ENCODE results near the gene C6orf62. TPM values are rescaled to one million over a fixed set of nuclear protein-coding genes. Genes with fewer than 3 reads are reported as not detected.
A peak's percentile ranks its signal among the peaks of the same experiment; 100 is the strongest.

Gene C6orf62
- polyA plus RNA-seq, 3 donors = 45.5 to 78.8 (median 55.4) TPM

GRCh38 chr6:24759718-24760117 lies 40.8 kb upstream of the C6orf62 start:
- Histone ChIP-seq H3K4me3 (replicated peaks in 1 of 3; ENCODE audit: low read depth in 2 of 3, low read length in 3 of 3) (no peak overlapping the region), H3K79me2 (ENCODE audit: insufficient read depth, low read length) (no peaks in the 10 kb centered on the region), H3K27me3 (ENCODE audit: control insufficient read depth in 2 of 2, insufficient read depth in 2 of 2, low read length in 2 of 2) (no peaks in the 10 kb centered on the region), H3K4me2 (replicated peaks; ENCODE audit: extremely low read depth, low read length, poor library complexity, severe bottlenecking) (no peak overlapping the region), H3K9ac (ENCODE audit: insufficient read depth, low read length, poor library complexity, severe bottlenecking) (no peak overlapping the region), H3K27ac (ENCODE audit: low read depth in 1 of 2, low read length in 2 of 2) (no peak overlapping the region), H2AFZ (ENCODE audit: insufficient read depth, low read depth, low read length, poor library complexity, severe bottlenecking) (no peak overlapping the region), H3K36me3 (replicated peaks in 1 of 2; ENCODE audit: control insufficient read depth in 1 of 2, insufficient read depth in 2 of 2, low read length in 2 of 2) (no peaks in the 10 kb centered on the region), H3K4me1 (ENCODE audit: control insufficient read depth in 1 of 2, insufficient read depth in 2 of 2, low read length in 2 of 2) (peaks cover 15 to 23% of the 10 kb centered on the region in 2 donors), H3K9me3 (replicated peaks in 1 of 2; ENCODE audit: control insufficient read depth in 1 of 2, insufficient read depth in 1 of 2, low read length in 2 of 2) (no peaks in the 10 kb centered on the region), H4K20me1 (ENCODE audit: insufficient read depth, low read length) (no peaks in the 10 kb centered on the region)
- peaks cover 0 to under 1% (median 0%) of the 10 kb centered on the region in 7 donors for H3K9me3 Mint-ChIP-seq
- H3K27me3 Mint-ChIP-seq (ENCODE audit: low read depth in 3 of 3) = peaks cover 0 to 2% (median 0%) of the 10 kb centered on the region in 3 donors
- no peak overlapping the region for H3K27ac Mint-ChIP-seq
- WGBS (ENCODE audit: insufficient coverage) = 100% methylated on average over 3 of the region's 3 CpGs
- H3K4me3 Mint-ChIP-seq = no peak overlapping the region
- peaks cover 0 to 2% of the 10 kb centered on the region in 2 donors for H3K36me3 Mint-ChIP-seq
- DNase-seq = no peak
- peaks cover 17% of the 10 kb centered on the region for H3K4me1 Mint-ChIP-seq
- TF ChIP-seq, protein P1, sequence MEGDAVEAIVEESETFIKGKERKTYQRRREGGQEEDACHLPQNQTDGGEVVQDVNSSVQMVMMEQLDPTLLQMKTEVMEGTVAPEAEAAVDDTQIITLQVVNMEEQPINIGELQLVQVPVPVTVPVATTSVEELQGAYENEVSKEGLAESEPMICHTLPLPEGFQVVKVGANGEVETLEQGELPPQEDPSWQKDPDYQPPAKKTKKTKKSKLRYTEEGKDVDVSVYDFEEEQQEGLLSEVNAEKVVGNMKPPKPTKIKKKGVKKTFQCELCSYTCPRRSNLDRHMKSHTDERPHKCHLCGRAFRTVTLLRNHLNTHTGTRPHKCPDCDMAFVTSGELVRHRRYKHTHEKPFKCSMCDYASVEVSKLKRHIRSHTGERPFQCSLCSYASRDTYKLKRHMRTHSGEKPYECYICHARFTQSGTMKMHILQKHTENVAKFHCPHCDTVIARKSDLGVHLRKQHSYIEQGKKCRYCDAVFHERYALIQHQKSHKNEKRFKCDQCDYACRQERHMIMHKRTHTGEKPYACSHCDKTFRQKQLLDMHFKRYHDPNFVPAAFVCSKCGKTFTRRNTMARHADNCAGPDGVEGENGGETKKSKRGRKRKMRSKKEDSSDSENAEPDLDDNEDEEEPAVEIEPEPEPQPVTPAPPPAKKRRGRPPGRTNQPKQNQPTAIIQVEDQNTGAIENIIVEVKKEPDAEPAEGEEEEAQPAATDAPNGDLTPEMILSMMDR (IDR thresholded peaks at IDR 0.05) = no peak
- intact Hi-C loops (cut with micrococcal nuclease) = loop anchor here (5.0 kb wide), 2 partner anchors 32 to 37 kb away; no protein-coding TSS in a partner anchor

- Histone ChIP-seq H3K9me3 (replicated peaks in 1 of 2; ENCODE audit: control insufficient read depth in 1 of 2, insufficient read depth in 1 of 2, low read length in 2 of 2) (no peaks in the 10 kb centered on the region), H3K9ac (ENCODE audit: insufficient read depth, low read length, poor library complexity, severe bottlenecking) (no peak overlapping the region), H2AFZ (ENCODE audit: insufficient read depth, low read depth, low read length, poor library complexity, severe bottlenecking) (peak overlapping the region; percentile 63), H3K36me3 (replicated peaks in 1 of 2; ENCODE audit: control insufficient read depth in 1 of 2, insufficient read depth in 2 of 2, low read length in 2 of 2) (no peaks in the 10 kb centered on the region), H3K79me2 (ENCODE audit: insufficient read depth, low read length) (no peaks in the 10 kb centered on the region), H3K4me3 (replicated peaks in 1 of 3; ENCODE audit: low read depth in 2 of 3, low read length in 3 of 3) (no peak overlapping the region), H4K20me1 (ENCODE audit: insufficient read depth, low read length) (no peaks in the 10 kb centered on the region), H3K4me1 (ENCODE audit: control insufficient read depth in 1 of 2, insufficient read depth in 2 of 2, low read length in 2 of 2) (peaks cover 15 to 23% of the 10 kb centered on the region in 2 donors), H3K4me2 (replicated peaks; ENCODE audit: extremely low read depth, low read length, poor library complexity, severe bottlenecking) (peak overlapping the region; percentile 17), H3K27me3 (ENCODE audit: control insufficient read depth in 2 of 2, insufficient read depth in 2 of 2, low read length in 2 of 2) (no peaks in the 10 kb centered on the region), H3K27ac (ENCODE audit: low read depth in 1 of 2, low read length in 2 of 2) (peak overlapping the region; percentile 20 to 76)
- intact Hi-C loops (cut with micrococcal nuclease) = loop anchor here in 1 of 2 donors (5.0 kb wide), 1 partner anchor 35 kb away; no protein-coding TSS in a partner anchor
- H3K36me3 Mint-ChIP-seq = peaks cover 0 to 2% of the 10 kb centered on the region in 2 donors
- peaks cover 0 to 4% (median 2%) of the 10 kb centered on the region in 3 donors for H3K27me3 Mint-ChIP-seq (ENCODE audit: low read depth in 3 of 3)
- H3K4me1 Mint-ChIP-seq = peaks cover 21% of the 10 kb centered on the region
- H3K4me3 Mint-ChIP-seq = no peak overlapping the region
- TF ChIP-seq, protein P1 (IDR thresholded peaks at IDR 0.05) = no peak
- H3K27ac Mint-ChIP-seq = peak overlapping the region; percentile 59 to 89 (median 84)
- peaks cover 0 to 6% (median 3%) of the 10 kb centered on the region in 7 donors for H3K9me3 Mint-ChIP-seq
- WGBS (ENCODE audit: insufficient coverage) = 34% methylated on average over 6 of the region's 6 CpGs
- DNase-seq = peak in 2 of 3 donors; percentile 29 to 52
Observed at GRCh38 chr6:24757611-24758010, 38.7 kb upstream of the C6orf62 start.
